PC-3 (cell line): ENCODE measurements around the gene ATP5PD.

Experiments
- CTCF ChIP-seq: fragments of 300-600 bp; sonication (generic); conservative IDR thresholded peaks from 2 replicates; pipeline ENCODE4 v1.5.1; 2017; ENCODE audit warnings: antibody characterized with exemption, low read depth, mild to moderate bottlenecking, low read length
- EZH2 ChIP-seq: fragments of 300-600 bp; sonication (generic); IDR thresholded peaks from one replicate; pipeline ENCODE4 v1.6.1; 2017; ENCODE audit warnings: antibody characterized with exemption, mild to moderate bottlenecking, low read length; ENCODE audit not compliant: unreplicated experiment

GRCh38 chr17:75046407-75047289 is at the start of gene ATP5PD, which contains the start of gene KCTD2:
- TF ChIP-seq CTCF (no peak), EZH2 (no peak)
